Panc1 (cell line): ENCODE data around the gene SULF2.

Experiments
- CTCF ChIP-seq: fragments of 450-650 bp; IDR thresholded peaks from 2 replicates; pipeline ENCODE4 v1.5.1; 2017; ENCODE audit warnings: mild to moderate bottlenecking
- REST ChIP-seq, 2 experiments: IDR thresholded peaks; 2 replicates each; pipeline ENCODE4 v1.6.1; 2011 to 2012; ENCODE audit warnings: low read depth in 2 of 2, control low read depth in 1 of 2, low read length in 1 of 2, mild to moderate bottlenecking in 1 of 2, moderate library complexity in 1 of 2; ENCODE audit not compliant: insufficient read depth in 1 of 2
- TCF7L2 ChIP-seq: IDR thresholded peaks from 2 replicates; pipeline ENCODE4 v1.6.1; 2011; ENCODE audit warnings: mild to moderate bottlenecking, low read depth, low read length, inconsistent platforms

GRCh38 chr20:47817573-47817972, 32.3 kb upstream of the SULF2 start:
- TF ChIP-seq TCF7L2: no peak
- TF ChIP-seq CTCF: no peak
- no peak for TF ChIP-seq REST (IDR thresholded peaks at IDR 0.05; ENCODE audit: insufficient read depth in 1 of 2, low read depth in 2 of 2, low read length in 1 of 2)
